Measurements from ENCODE around the gene EFS.

EFS gene

DNA sequence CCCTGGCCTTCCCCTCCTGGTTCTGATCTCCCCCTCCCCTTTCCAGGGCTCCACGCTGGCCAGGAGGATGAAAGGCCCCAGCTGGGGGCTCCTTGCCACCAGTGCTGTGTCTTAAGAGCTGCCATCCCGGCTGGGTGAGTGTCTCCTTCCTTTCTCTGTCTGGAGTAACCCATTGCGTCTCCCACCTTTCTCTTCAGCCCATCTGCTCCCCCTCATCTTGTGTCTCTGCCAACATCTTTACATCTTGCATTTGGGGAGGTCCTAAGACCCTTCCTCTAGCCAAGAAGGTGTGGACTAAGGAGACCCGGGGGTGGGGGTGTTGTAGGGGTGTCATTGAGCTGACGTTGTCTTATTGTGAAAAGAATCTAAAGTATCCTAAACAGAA is 57.8 kb downstream of the EFS start:
- in situ Hi-C loops (cut with MboI; ENCODE audit: low sequenced_read_pairs), result no loop called here

DNA sequence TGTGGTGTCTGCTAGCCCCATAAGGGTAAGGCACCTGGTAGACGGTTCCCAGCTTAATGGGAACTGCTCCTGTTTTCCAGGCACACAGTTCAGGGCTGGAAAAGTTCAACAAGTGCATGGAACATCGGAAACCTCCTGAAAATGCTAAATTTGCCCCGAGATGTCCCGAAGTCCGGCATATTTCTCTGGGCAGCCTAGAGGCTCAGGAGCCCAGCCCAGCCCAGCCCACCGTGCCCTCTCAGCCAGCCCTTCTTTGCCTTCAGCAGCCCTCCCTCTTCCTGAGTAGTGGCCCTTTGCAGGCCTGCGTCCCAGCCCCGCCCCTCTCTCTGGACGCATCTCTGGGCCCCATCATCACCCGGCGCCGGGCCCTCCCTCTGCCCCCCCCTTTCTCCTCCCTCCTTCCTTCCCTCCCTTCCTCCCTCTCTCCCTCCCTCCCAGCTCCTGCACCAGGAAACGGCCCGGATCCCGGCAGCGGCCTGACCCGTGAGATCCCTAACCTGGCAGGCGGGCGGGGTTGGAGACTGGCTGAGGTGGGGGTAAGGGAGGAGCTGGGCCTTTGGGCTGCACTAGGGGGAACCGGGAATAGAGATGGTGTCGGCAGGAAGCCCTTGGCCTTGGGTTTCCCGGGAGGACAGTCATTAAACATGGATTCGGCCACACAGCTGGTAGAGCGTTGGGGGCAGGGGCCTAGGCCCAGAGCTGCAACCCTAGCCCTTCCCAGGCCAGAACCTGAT is 58.4 kb downstream of the EFS start, which contains the start of gene BCL2L2:
Gene BCL2L2 (plus strand): TSS at position 422 of the 734 bp plus-strand sequence. CDS start 935 bp downstream, outside the sequence.
- in situ Hi-C loops (cut with MboI; ENCODE audit: low sequenced_read_pairs), result no loop called here

Measured in hTERT RPE-1 (cell line).